Breast epithelium (tissue), 3 donors: ENCODE measurements around the gene RANBP17.

Experiments used
- POLR2A ChIP-seq: fragments of 450-650 bp; IDR thresholded peaks from one replicate; pipeline ENCODE4 v1.6.1; 2016; ENCODE audit warnings: antibody characterized with exemption, mild to moderate bottlenecking, moderate library complexity
- POLR2AphosphoS5 ChIP-seq, 3 donors: sonication (generic); formaldehyde crosslinking; IDR thresholded peaks; one replicate each; pipeline ENCODE4 v1.6.1; 2017; ENCODE audit warnings: antibody characterized with exemption in 3 of 3
- TF ChIP-seq, protein P1 (sequence below), 3 donors: fragments of 450-650 bp; IDR thresholded peaks; one replicate each; pipeline ENCODE4 v1.5.1; 2016 to 2017; ENCODE audit warnings: antibody characterized with exemption in 3 of 3, mild to moderate bottlenecking in 3 of 3, moderate library complexity in 3 of 3

DNA sequence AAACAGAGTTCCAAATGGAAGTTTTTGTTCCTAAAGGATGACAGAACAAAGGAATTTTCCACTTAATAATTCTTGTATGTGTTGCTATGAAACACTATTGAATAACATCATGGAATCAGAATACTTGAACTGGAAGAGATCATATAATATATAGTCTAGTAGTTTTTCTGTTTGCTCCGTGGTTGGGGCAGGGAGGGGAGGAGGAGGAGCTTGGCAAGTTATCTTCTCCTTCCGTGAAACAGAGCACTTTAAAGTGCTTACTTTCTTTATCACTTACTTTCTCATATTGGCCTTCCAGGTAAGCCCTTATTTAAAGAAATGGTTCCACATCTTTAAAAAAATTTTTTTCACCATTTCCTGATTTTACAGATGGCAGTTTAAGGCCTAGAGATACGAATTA lies 281.4 kb downstream of the RANBP17 start:
- TF ChIP-seq, protein P1, sequence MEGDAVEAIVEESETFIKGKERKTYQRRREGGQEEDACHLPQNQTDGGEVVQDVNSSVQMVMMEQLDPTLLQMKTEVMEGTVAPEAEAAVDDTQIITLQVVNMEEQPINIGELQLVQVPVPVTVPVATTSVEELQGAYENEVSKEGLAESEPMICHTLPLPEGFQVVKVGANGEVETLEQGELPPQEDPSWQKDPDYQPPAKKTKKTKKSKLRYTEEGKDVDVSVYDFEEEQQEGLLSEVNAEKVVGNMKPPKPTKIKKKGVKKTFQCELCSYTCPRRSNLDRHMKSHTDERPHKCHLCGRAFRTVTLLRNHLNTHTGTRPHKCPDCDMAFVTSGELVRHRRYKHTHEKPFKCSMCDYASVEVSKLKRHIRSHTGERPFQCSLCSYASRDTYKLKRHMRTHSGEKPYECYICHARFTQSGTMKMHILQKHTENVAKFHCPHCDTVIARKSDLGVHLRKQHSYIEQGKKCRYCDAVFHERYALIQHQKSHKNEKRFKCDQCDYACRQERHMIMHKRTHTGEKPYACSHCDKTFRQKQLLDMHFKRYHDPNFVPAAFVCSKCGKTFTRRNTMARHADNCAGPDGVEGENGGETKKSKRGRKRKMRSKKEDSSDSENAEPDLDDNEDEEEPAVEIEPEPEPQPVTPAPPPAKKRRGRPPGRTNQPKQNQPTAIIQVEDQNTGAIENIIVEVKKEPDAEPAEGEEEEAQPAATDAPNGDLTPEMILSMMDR (IDR thresholded peaks at IDR 0.05), result no peak
- no peak for TF ChIP-seq POLR2A
- no peak for TF ChIP-seq POLR2AphosphoS5 (IDR thresholded peaks at IDR 0.05)
